SU-DHL-6 (cell line): ENCODE measurements around the gene PRKCD.

ENCODE experiments used
- H2AFZ ChIP-seq: fragments of 200-600 bp; sonication (generic); 2 replicates; pipeline ENCODE4 v1.6.1; 2014; ENCODE audit warnings: low read depth, mild to moderate bottlenecking, moderate library complexity, mixed read lengths, antibody characterized with exemption, low read length; ENCODE audit not compliant: severe bottlenecking
- H3F3A ChIP-seq: fragments of 200-600 bp; shearing (Covaris generic); 2 replicates; pipeline ENCODE4 v1.6.0; 2016; ENCODE audit warnings: antibody characterized with exemption, mild to moderate bottlenecking; ENCODE audit not compliant: insufficient read depth
- H3K27ac ChIP-seq: fragments of 200-600 bp; sonication (generic); 2 replicates; pipeline ENCODE4 v1.5.1; 2016; ENCODE audit warnings: low read depth, mild to moderate bottlenecking, low read length, moderate library complexity, mixed read lengths
- H3K27me3 ChIP-seq: fragments of 200-600 bp; sonication (generic), shearing (Covaris generic); 2 replicates; pipeline ENCODE4 v1.6.0; 2014; ENCODE audit warnings: mild to moderate bottlenecking, low read length
- H3K36me3 ChIP-seq: fragments of 200-600 bp; sonication (generic); 2 replicates; pipeline ENCODE4 v1.6.1; 2014; ENCODE audit warnings: mild to moderate bottlenecking, low read length, mixed read lengths
- H3K4me2 ChIP-seq: fragments of 300-600, 200-600 bp; shearing (Covaris generic), sonication (generic); 2 replicates; pipeline ENCODE4 v1.6.0; 2014; ENCODE audit warnings: low read length, low read depth, mild to moderate bottlenecking; ENCODE audit not compliant: poor library complexity, severe bottlenecking
- H3K4me3 ChIP-seq: fragments of 200-600 bp; sonication (generic); 2 replicates; pipeline ENCODE4 v1.5.1; 2014; ENCODE audit warnings: antibody characterized with exemption, low read length, mild to moderate bottlenecking, mixed read lengths; ENCODE audit not compliant: insufficient read depth, poor library complexity, severe bottlenecking
- H3K79me2 ChIP-seq: fragments of 200-600 bp; sonication (generic); 2 replicates; pipeline ENCODE4 v1.6.1; 2014; ENCODE audit warnings: mild to moderate bottlenecking, low read length, moderate library complexity; ENCODE audit not compliant: insufficient read depth
- H3K9ac ChIP-seq: fragments of 200-600 bp; sonication (generic); 2 replicates; pipeline ENCODE4 v1.7.0; 2014; ENCODE audit warnings: mild to moderate bottlenecking, low read length
- H3K9me2 ChIP-seq: fragments of 200-600 bp; sonication (generic); replicated peaks from 2 replicates; pipeline ENCODE4 v1.6.1; 2014; ENCODE audit warnings: low read length; ENCODE audit not compliant: insufficient read depth
- H3K9me3 ChIP-seq: fragments of 200-600 bp; sonication (generic); 2 replicates; pipeline ENCODE4 v1.6.1; 2014; ENCODE audit warnings: low read length, mixed read lengths; ENCODE audit not compliant: insufficient read depth
- H4K20me1 ChIP-seq: fragments of 200-600 bp; sonication (generic); 2 replicates; pipeline ENCODE4 v1.6.1; 2014; ENCODE audit warnings: low read depth, mild to moderate bottlenecking, antibody characterized with exemption, low read length, moderate library complexity, mixed read lengths
- EZH2phosphoT487 ChIP-seq: fragments of 200-600 bp; sonication (generic), shearing (Covaris generic); conservative IDR thresholded peaks from 2 replicates; pipeline ENCODE4 v1.6.1; 2018; ENCODE audit warnings: mild to moderate bottlenecking, antibody characterized with exemption, low read length, moderate library complexity, mixed read lengths
- TF ChIP-seq, protein P1 (sequence below): fragments of 200-600 bp; sonication (generic); IDR thresholded peaks from one replicate; pipeline ENCODE4 v1.5.1; 2017; ENCODE audit warnings: antibody characterized with exemption, mild to moderate bottlenecking, low read length, moderate library complexity; ENCODE audit not compliant: insufficient read depth, poor library complexity, severe bottlenecking

Gene PRKCD

DNA sequence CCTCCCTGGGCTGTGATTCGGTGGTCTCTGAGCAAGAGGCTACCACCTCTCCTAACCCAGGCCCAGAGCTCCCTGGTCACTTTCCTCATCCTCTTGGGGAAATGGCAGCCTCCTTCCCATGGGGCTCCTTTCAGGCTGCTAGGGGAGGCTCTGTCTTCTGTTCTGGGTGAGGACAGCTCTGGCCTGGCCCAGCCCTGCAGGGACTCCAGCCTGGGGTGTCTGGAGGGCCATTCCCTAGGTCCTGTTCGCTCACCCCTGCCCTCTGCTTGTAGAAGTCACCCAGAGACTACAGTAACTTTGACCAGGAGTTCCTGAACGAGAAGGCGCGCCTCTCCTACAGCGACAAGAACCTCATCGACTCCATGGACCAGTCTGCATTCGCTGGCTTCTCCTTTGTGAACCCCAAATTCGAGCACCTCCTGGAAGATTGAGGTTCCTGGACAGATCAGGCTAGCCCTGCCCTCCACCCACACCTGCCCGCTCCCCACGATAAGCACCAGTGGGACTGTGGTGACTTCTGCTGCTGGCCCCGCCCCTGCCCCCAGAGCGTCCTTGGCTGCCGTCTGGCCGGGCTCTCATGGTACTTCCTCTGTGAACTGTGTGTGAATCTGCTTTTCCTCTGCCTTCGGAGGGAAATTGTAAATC, 30.9 kb downstream of the PRKCD start:
- Histone ChIP-seq H3K36me3 (peaks cover 8% of the 10 kb centered on the region; the same call in 1 of the 2 replicates), H3K4me2 (peak overlapping the region; percentile 60)

DNA sequence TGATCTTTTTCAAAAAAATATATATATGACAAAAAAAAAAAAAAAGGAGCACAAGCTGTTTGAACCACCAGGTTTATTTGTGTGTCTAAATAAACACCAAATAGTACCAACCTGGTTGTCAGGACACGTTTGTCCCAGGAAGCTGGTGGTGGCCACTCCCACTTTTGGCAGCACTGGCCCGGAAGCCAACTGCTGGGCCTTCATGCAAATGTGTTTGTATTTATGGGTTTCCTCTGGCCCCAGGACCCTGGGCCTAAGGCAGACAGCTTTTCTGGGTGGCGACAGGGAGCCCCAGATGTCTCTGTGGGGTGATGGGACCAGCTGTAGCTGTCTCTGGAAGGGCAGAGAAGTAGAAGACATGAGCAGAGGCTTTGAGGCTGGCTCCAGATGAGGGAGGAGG, 31.6 kb downstream of the PRKCD start:
- no peak for TF ChIP-seq EZH2phosphoT487
- TF ChIP-seq, protein P1, sequence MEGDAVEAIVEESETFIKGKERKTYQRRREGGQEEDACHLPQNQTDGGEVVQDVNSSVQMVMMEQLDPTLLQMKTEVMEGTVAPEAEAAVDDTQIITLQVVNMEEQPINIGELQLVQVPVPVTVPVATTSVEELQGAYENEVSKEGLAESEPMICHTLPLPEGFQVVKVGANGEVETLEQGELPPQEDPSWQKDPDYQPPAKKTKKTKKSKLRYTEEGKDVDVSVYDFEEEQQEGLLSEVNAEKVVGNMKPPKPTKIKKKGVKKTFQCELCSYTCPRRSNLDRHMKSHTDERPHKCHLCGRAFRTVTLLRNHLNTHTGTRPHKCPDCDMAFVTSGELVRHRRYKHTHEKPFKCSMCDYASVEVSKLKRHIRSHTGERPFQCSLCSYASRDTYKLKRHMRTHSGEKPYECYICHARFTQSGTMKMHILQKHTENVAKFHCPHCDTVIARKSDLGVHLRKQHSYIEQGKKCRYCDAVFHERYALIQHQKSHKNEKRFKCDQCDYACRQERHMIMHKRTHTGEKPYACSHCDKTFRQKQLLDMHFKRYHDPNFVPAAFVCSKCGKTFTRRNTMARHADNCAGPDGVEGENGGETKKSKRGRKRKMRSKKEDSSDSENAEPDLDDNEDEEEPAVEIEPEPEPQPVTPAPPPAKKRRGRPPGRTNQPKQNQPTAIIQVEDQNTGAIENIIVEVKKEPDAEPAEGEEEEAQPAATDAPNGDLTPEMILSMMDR = no peak
- Histone ChIP-seq H3K27me3 (no peaks in the 10 kb centered on the region), H3K27ac (peak overlapping the region; percentile 96), H2AFZ (no peak overlapping the region), H3K4me3 (no peak overlapping the region), H3F3A (peaks cover 64% of the 10 kb centered on the region), H4K20me1 (no peaks in the 10 kb centered on the region), H3K9ac (peak overlapping the region; percentile 51), H3K36me3 (peaks cover 5% of the 10 kb centered on the region; the same call in 1 of the 2 replicates), H3K4me2 (peak overlapping the region; percentile 60), H3K9me3 (no peaks in the 10 kb centered on the region), H3K79me2 (peaks cover under 1% of the 10 kb centered on the region; the same call in 1 of the 2 replicates), H3K9me2 (no peaks in the 10 kb centered on the region)

More for the DNA sequence above, 30.9 kb downstream of the PRKCD start:
- Histone ChIP-seq H3K27me3 (no peaks in the 10 kb centered on the region), H3K27ac (peak overlapping the region; percentile 96), H3K4me3 (no peak overlapping the region), H3K79me2 (no peaks in the 10 kb centered on the region), H3K9ac (peak overlapping the region; percentile 42), H2AFZ (no peak overlapping the region), H3F3A (peaks cover 64% of the 10 kb centered on the region), H4K20me1 (no peaks in the 10 kb centered on the region), H3K9me3 (no peaks in the 10 kb centered on the region), H3K9me2 (no peaks in the 10 kb centered on the region)
- no peak for TF ChIP-seq EZH2phosphoT487
- TF ChIP-seq, protein P1 = no peak

DNA sequence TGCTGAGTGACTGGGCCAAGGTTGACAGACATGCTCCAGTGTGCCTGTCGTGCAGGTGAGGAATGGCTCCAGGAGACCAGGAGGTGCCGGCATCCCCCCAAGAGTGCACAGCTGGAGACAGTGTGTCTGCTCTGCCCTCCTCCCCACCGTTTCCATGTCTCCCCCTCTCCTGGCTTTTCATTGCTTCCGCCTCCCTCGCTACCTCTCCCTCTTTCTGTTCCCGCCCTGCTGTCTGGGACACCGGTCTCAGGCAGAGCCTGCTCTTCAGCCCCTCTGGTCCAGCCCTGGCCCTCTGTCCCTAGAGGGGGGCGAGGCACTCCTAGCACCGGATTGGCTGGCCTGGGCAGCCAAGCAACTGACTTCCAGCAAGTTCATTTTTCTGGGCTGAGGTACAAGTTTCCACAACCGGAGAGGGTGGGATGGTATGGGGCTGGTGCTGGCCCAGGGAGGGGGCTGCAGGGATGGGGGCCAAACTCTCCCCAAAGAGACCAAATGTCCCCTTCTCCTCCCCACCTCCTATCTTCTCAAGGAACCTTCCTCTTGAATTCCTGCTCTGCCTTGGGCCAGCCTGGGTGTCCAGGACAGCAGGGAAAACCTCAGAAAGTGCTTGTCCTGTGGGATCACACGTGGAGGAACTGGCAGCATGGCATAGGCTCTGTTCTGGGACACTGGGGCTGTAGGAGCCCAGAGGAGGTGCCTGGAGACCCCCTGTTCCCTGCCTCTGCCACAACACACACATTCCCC, 32.6 kb downstream of the PRKCD start:
- H3K4me3 ChIP-seq = no peak overlapping the region
- peak overlapping the region; percentile 96 for H3K27ac ChIP-seq
- H3K9ac ChIP-seq = peak overlapping the region; percentile 51
- peak overlapping the region; percentile 60 for H3K4me2 ChIP-seq
- no peaks in the 10 kb centered on the region; the same call in 1 of the 2 replicates for H4K20me1 ChIP-seq
- no peak for TF ChIP-seq EZH2phosphoT487
- TF ChIP-seq, protein P1 = no peak
- H3K36me3 ChIP-seq = peaks cover 5% of the 10 kb centered on the region; the same call in 1 of the 2 replicates
- no peaks in the 10 kb centered on the region for H3K9me3 ChIP-seq
- peaks cover 11% of the 10 kb centered on the region for H3K79me2 ChIP-seq
- no peaks in the 10 kb centered on the region for H3K9me2 ChIP-seq
- H3K27me3 ChIP-seq = no peaks in the 10 kb centered on the region
- peaks cover 58% of the 10 kb centered on the region for H3F3A ChIP-seq
- no peak overlapping the region for H2AFZ ChIP-seq
